ENCODE data around the gene NOS1AP. TPM values are rescaled to one million over a fixed set of nuclear protein-coding genes. Genes with fewer than 3 reads are reported as not detected.

Gene NOS1AP
- total and polyA plus RNA-seq, 9 of the 15 experiments (the other 6 are each of a cell fraction or from before 2014, with no cell fraction given), result 0.07 to 1.5 (median 0.22) TPM

DNA sequence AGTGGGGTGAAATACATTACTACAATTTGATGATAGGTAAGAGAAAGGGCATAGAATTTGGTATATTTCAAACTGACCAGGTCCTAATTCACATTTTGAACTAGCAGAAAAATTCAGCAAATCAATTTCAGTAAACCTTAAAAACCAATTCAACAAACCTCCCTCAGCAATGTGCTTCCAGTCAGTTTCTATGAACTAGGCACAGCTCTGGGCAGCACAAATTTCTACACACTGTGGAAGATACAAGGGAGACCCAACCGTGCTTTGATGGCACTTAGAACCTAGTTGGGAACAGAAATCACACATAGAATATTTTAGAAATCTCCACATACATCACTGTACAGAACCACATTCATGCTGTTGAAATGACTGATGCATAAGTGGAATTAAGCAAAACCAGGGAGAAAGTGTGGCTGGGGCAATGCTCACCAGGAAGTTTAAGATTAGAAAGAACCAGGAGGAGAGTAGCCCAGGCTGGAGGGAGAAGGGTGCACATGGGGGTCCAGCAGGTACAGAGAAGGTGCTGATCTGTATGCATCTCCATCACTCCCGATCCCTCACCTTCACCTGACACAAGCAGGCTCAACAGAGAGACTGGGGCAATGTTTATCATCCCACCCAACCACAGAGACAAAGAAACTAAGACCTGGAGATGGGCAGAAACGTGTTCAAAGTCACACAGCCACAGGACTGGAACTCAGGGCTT, 326.9 kb downstream of the NOS1AP start (continued):
- TF ChIP-seq, protein P1, sequence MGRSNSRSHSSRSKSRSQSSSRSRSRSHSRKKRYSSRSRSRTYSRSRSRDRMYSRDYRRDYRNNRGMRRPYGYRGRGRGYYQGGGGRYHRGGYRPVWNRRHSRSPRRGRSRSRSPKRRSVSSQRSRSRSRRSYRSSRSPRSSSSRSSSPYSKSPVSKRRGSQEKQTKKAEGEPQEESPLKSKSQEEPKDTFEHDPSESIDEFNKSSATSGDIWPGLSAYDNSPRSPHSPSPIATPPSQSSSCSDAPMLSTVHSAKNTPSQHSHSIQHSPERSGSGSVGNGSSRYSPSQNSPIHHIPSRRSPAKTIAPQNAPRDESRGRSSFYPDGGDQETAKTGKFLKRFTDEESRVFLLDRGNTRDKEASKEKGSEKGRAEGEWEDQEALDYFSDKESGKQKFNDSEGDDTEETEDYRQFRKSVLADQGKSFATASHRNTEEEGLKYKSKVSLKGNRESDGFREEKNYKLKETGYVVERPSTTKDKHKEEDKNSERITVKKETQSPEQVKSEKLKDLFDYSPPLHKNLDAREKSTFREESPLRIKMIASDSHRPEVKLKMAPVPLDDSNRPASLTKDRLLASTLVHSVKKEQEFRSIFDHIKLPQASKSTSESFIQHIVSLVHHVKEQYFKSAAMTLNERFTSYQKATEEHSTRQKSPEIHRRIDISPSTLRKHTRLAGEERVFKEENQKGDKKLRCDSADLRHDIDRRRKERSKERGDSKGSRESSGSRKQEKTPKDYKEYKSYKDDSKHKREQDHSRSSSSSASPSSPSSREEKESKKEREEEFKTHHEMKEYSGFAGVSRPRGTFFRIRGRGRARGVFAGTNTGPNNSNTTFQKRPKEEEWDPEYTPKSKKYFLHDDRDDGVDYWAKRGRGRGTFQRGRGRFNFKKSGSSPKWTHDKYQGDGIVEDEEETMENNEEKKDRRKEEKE (IDR thresholded peaks at IDR 0.05; ENCODE audit: borderline replicate concordance in 1 of 2, control insufficient read depth in 1 of 2, low read depth in 2 of 2, low read length in 1 of 2), result no peak
- TF ChIP-seq LCOR (CRISPR knock-in tag; IDR thresholded peaks at IDR 0.05) (peak; percentile 72; the same call in 1 of the 2 replicates), ZBTB12 (CRISPR knock-in tag; IDR thresholded peaks at IDR 0.05) (no peak), ZNF324 (CRISPR knock-in tag; IDR thresholded peaks at IDR 0.05) (no peak), C11orf30 (IDR thresholded peaks at IDR 0.05; ENCODE audit: low read depth) (no peak), RFX5 (IDR thresholded peaks at IDR 0.05; ENCODE audit: low read depth, low read length) (no peak), ZNF431 (CRISPR knock-in tag; IDR thresholded peaks at IDR 0.05) (no peak), ZNF79 (CRISPR knock-in tag; IDR thresholded peaks at IDR 0.05; ENCODE audit: low read depth) (no peak), TEAD4 (IDR thresholded peaks at IDR 0.05; ENCODE audit: low read length) (no peak), TEAD4 (CRISPR knock-in tag; IDR thresholded peaks at IDR 0.05; ENCODE audit: borderline replicate concordance) (no peak), POLR3G (IDR thresholded peaks at IDR 0.05; ENCODE audit: extremely low read depth, insufficient read length, insufficient replicate concordance) (no peak), HDAC8 (tag; IDR thresholded peaks at IDR 0.05) (no peak), CGGBP1 (CRISPR knock-in tag; IDR thresholded peaks at IDR 0.05) (no peak), ZNF212 (CRISPR knock-in tag; IDR thresholded peaks at IDR 0.05) (no peak), ZNF282 (CRISPR knock-in tag; IDR thresholded peaks at IDR 0.05) (no peak), CAMTA2 (CRISPR knock-in tag; conservative IDR thresholded peaks at IDR 0.05) (no peak), E2F1 (CRISPR knock-in tag; IDR thresholded peaks at IDR 0.05) (no peak), MCM5 (IDR thresholded peaks at IDR 0.05; ENCODE audit: low read depth) (no peak), TOE1 (IDR thresholded peaks at IDR 0.05; ENCODE audit: borderline replicate concordance) (no peak), TOE1 (CRISPR knock-in tag; IDR thresholded peaks at IDR 0.05; ENCODE audit: borderline replicate concordance, low read depth) (no peak), ZNF778 (CRISPR knock-in tag; IDR thresholded peaks at IDR 0.05) (no peak)
- TF ChIP-seq, protein P2, sequence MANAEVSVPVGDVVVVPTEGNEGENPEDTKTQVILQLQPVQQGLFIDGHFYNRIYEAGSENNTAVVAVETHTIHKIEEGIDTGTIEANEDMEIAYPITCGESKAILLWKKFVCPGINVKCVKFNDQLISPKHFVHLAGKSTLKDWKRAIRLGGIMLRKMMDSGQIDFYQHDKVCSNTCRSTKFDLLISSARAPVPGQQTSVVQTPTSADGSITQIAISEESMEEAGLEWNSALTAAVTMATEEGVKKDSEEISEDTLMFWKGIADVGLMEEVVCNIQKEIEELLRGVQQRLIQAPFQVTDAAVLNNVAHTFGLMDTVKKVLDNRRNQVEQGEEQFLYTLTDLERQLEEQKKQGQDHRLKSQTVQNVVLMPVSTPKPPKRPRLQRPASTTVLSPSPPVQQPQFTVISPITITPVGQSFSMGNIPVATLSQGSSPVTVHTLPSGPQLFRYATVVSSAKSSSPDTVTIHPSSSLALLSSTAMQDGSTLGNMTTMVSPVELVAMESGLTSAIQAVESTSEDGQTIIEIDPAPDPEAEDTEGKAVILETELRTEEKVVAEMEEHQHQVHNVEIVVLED (CRISPR knock-in tag; IDR thresholded peaks at IDR 0.05), result no peak
